ENCODE measurements around the gene MAN2A2. TPM values are rescaled to one million over a fixed set of nuclear protein-coding genes. Genes with fewer than 3 reads are reported as not detected.

The MAN2A2 gene
- total RNA-seq, 1 donor from 2014 or later = 94.0 TPM

GRCh38 chr15:90962021-90962420 is 58.9 kb downstream of the MAN2A2 start:
- peaks cover 7% of the 10 kb centered on the region for H3K4me1 ChIP-seq
- ATAC-seq = no peak
- intact Hi-C loops (cut with DNase I) = no loop called here

GRCh38 chr15:90966262-90966661 is 63.2 kb downstream of the MAN2A2 start:
- Histone ChIP-seq H3K4me3 (no peak overlapping the region), H3K27ac (no peak overlapping the region), H3K36me3 (peaks cover 23% of the 10 kb centered on the region), H3K27me3 (no peaks in the 10 kb centered on the region), H3K9me3 (no peaks in the 10 kb centered on the region), H3K4me1 (no peaks in the 10 kb centered on the region)
- no peak for ATAC-seq
- DNase-seq = no peak
- TF ChIP-seq CTCF (IDR thresholded peaks at IDR 0.05) = no peak
- intact Hi-C loops (cut with DNase I) = no loop called here

More at GRCh38 chr15:90962021-90962420, 58.9 kb downstream of the MAN2A2 start:
- no peaks in the 10 kb centered on the region for H3K27me3 ChIP-seq
- no peak for DNase-seq
- H3K9me3 ChIP-seq = no peaks in the 10 kb centered on the region
- no peak for TF ChIP-seq CTCF (IDR thresholded peaks at IDR 0.05)
- no peak overlapping the region for H3K27ac ChIP-seq
- peaks cover 28% of the 10 kb centered on the region for H3K36me3 ChIP-seq
- H3K4me3 ChIP-seq = no peak overlapping the region

DNA sequence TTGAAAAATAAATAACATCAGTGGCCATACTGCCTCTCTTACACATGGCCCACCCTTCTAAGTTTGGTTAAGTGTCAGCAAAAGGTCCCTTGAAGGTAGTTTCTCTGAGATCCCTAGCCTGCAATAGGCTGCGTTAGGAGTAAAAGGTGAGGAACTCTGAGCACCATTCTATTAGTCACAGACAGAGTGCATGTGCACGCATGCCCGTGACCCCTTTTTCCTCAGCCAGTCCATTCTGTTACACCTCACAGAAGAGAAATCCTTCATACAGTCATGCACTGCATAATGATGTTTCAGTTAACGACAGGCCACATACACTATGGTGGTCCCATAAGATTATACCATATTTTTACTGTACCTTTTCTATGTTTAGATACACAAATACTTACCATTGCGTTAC is 64.1 kb downstream of the MAN2A2 start:
- intact Hi-C loops (cut with DNase I) = no loop called here
- no peak overlapping the region for H3K27ac ChIP-seq
- no peaks in the 10 kb centered on the region for H3K9me3 ChIP-seq
- no peak overlapping the region for H3K4me3 ChIP-seq
- no peaks in the 10 kb centered on the region for H3K27me3 ChIP-seq
- DNase-seq (no peak), ATAC-seq (no peak)
- no peak for TF ChIP-seq CTCF (IDR thresholded peaks at IDR 0.05)
- peaks cover 15% of the 10 kb centered on the region for H3K36me3 ChIP-seq
- H3K4me1 ChIP-seq = no peaks in the 10 kb centered on the region

- intact Hi-C loops (cut with DNase I) = no loop called here
- no peaks in the 10 kb centered on the region for H3K9me3 ChIP-seq
Observed at GRCh38 chr15:90968434-90968833, 65.3 kb downstream of the MAN2A2 start.

DNA sequence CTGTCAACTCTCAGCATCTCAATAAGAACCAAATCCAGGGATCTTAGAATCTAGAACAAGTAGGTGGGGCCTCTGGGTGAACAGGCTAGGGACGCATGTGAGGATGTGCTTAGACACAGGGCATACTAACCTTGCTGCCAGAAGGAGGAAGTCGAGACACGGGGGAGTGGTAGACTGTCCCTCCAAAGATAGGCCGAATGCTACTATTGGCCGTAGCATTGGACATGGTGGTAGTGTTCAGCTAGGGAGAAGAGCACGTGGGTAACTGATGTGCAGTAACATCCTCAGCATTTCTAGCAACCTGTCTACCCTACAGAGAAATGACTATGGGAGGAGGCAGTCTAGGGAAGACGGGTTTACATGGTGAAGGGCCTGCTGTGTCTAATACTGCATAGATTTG is 67.2 kb downstream of the MAN2A2 start:
- H3K4me1 ChIP-seq = no peaks in the 10 kb centered on the region
- H3K27me3 ChIP-seq = no peaks in the 10 kb centered on the region
- peaks cover 7% of the 10 kb centered on the region for H3K36me3 ChIP-seq
- intact Hi-C loops (cut with DNase I) = no loop called here
- no peaks in the 10 kb centered on the region for H3K9me3 ChIP-seq
- DNase-seq = no peak
- TF ChIP-seq CTCF (IDR thresholded peaks at IDR 0.05) = no peak
- H3K4me3 ChIP-seq = no peak overlapping the region
- H3K27ac ChIP-seq = no peak overlapping the region
- no peak for ATAC-seq

More at GRCh38 chr15:90968434-90968833, 65.3 kb downstream of the MAN2A2 start:
- DNase-seq = no peak
- no peaks in the 10 kb centered on the region for H3K27me3 ChIP-seq
- no peak for TF ChIP-seq CTCF (IDR thresholded peaks at IDR 0.05)
- H3K4me3 ChIP-seq = no peak overlapping the region
- peaks cover 10% of the 10 kb centered on the region for H3K36me3 ChIP-seq
- no peak for ATAC-seq
- no peak overlapping the region for H3K27ac ChIP-seq
- H3K4me1 ChIP-seq = no peaks in the 10 kb centered on the region

GRCh38 chr15:90972133-90972532 is 69.0 kb downstream of the MAN2A2 start:
- no peak overlapping the region for H3K27ac ChIP-seq
- intact Hi-C loops (cut with DNase I) = no loop called here
- H3K36me3 ChIP-seq = peaks cover under 1% of the 10 kb centered on the region
- ATAC-seq = no peak
- no peak for DNase-seq
- no peaks in the 10 kb centered on the region for H3K9me3 ChIP-seq
- no peak overlapping the region for H3K4me3 ChIP-seq
- no peaks in the 10 kb centered on the region for H3K27me3 ChIP-seq
- no peaks in the 10 kb centered on the region for H3K4me1 ChIP-seq
- TF ChIP-seq CTCF (IDR thresholded peaks at IDR 0.05) = no peak

Data from upper lobe of right lung (tissue), 1 donor.